Common myeloid progenitor, CD34-positive (primary cell): ENCODE measurements around the gene STARD13.

ENCODE experiments used
- CTCF ChIA-PET: fragments of 350-600 bp; sonication (Branson Sonifier 250); formaldehyde crosslinking; loops from one replicate; lab custom pipeline; 2021; ENCODE audit warnings: antibody characterized with exemption; lab: Charles Lee
- POLR2A ChIA-PET: fragments of 350-600 bp; sonication (Branson Sonifier 250); formaldehyde crosslinking; loops from one replicate; lab custom pipeline; 2021; ENCODE audit warnings: antibody characterized with exemption; lab: Charles Lee
- DNase-seq, 3 donors: peaks; one replicate each; pipeline versions ENCODE4 v3.0.0 to v3.0.0-alpha.2; 2013
- H3K27ac ChIP-seq, 2 experiments: 1 replicate in 1 of 2; 2 replicates in 1 of 2; pipeline ENCODE4 v1.7.0; 2013; ENCODE audit warnings: inconsistent platforms in 2 of 2, low read length in 2 of 2, mild to moderate bottlenecking in 2 of 2, low read depth in 1 of 2, moderate library complexity in 1 of 2; ENCODE audit not compliant: severe bottlenecking in 2 of 2, insufficient read depth in 1 of 2, poor library complexity in 1 of 2
- H3K27me3 ChIP-seq, 5 experiments: replicated peaks in 2 of 5; 1 replicate in 3 of 5; 2 replicates in 2 of 5; pipeline versions ENCODE4 v1.6.1 to v1.7.0; 2013; ENCODE audit warnings: low read length in 4 of 5, mild to moderate bottlenecking in 2 of 5, moderate library complexity in 2 of 5, inconsistent platforms in 1 of 5; ENCODE audit not compliant: insufficient read depth in 5 of 5, control insufficient read depth in 4 of 5
- H3K36me3 ChIP-seq, 4 experiments: 1 replicate in 2 of 4; 2 replicates in 2 of 4; pipeline versions ENCODE4 v1.6.1 to v1.7.0; 2013; ENCODE audit warnings: low read length in 3 of 4, control low read depth in 1 of 4, mild to moderate bottlenecking in 1 of 4; ENCODE audit not compliant: control insufficient read depth in 4 of 4, insufficient read depth in 4 of 4
- H3K4me1 ChIP-seq, 4 experiments: 1 replicate in 3 of 4; 2 replicates in 1 of 4; pipeline versions ENCODE4 v1.6.1 to v1.7.1; 2013; ENCODE audit warnings: low read length in 3 of 4, mild to moderate bottlenecking in 3 of 4, control low read depth in 1 of 4, inconsistent platforms in 1 of 4, moderate library complexity in 1 of 4; ENCODE audit not compliant: control insufficient read depth in 4 of 4, insufficient read depth in 4 of 4; ENCODE audit errors: control extremely low read depth in 1 of 4
- H3K4me3 ChIP-seq, 7 experiments: 1 replicate in 4 of 7; 2 replicates in 3 of 7; pipeline versions ENCODE4 v1.5.1 to v1.7.0; 2013; ENCODE audit warnings: mild to moderate bottlenecking in 7 of 7, low read length in 6 of 7, moderate library complexity in 6 of 7, inconsistent platforms in 2 of 7, low read depth in 2 of 7, control low read depth in 1 of 7; ENCODE audit not compliant: insufficient read depth in 4 of 7, control insufficient read depth in 1 of 7; ENCODE audit errors: extremely low read depth in 1 of 7
- H3K9me3 ChIP-seq, 5 experiments: 1 replicate in 4 of 5; 2 replicates in 1 of 5; pipeline versions ENCODE4 v1.6.1 to v1.7.1; 2013; ENCODE audit warnings: low read length in 4 of 5, mild to moderate bottlenecking in 2 of 5, inconsistent platforms in 1 of 5, low read depth in 1 of 5, moderate library complexity in 1 of 5; ENCODE audit not compliant: control insufficient read depth in 4 of 5, insufficient read depth in 2 of 5; ENCODE audit errors: control extremely low read depth in 1 of 5
- WGBS: methylation state at CpG from one replicate; pipeline ENCODE4 v1.1.5; 2013; ENCODE audit not compliant: insufficient coverage; 5-methylcytosine and 5-hydroxymethylcytosine counted together

The STARD13 gene

GRCh38 chr13:33201659-33202058 lies 83.9 kb downstream of the STARD13 start:
- no peaks in the 10 kb centered on the region for H3K9me3 ChIP-seq
- no peaks in the 10 kb centered on the region for H3K27me3 ChIP-seq
- H3K4me3 ChIP-seq = no peak overlapping the region
- no peak overlapping the region for H3K27ac ChIP-seq
- peaks cover 0 to 25% (median 8%) of the 10 kb centered on the region in 4 experiments for H3K4me1 ChIP-seq
- no peak for DNase-seq
- ChIA-PET POLR2A (no interaction called here), CTCF (no interaction called here)
- WGBS = 100% methylated on average over 1 of the region's 1 CpG
- no peaks in the 10 kb centered on the region for H3K36me3 ChIP-seq

GRCh38 chr13:33199289-33199850 lies 86.2 kb downstream of the STARD13 start:
- CTCF ChIA-PET = interaction anchor here (1.4 kb wide), 1 partner anchor 168 kb away, joined by 4 read pairs; no protein-coding TSS in a partner anchor
- no CpG with 5 or more reads among the region's 2 CpGs for WGBS

GRCh38 chr13:33197541-33197971 lies 88.0 kb downstream of the STARD13 start:
- Histone ChIP-seq H3K4me3 (no peak overlapping the region), H3K27ac (no peak overlapping the region), H3K36me3 (no peaks in the 10 kb centered on the region), H3K9me3 (no peaks in the 10 kb centered on the region), H3K4me1 (no peaks in the 10 kb centered on the region), H3K27me3 (no peaks in the 10 kb centered on the region)
- no peak for DNase-seq
- ChIA-PET CTCF (no interaction called here), POLR2A (no interaction called here)
- WGBS = 94% methylated on average over 7 of the region's 13 CpGs

More at GRCh38 chr13:33199289-33199850, 86.2 kb downstream of the STARD13 start:
- H3K9me3 ChIP-seq = no peaks in the 10 kb centered on the region
- peaks cover 0 to 6% (median 0%) of the 10 kb centered on the region in 4 experiments for H3K4me1 ChIP-seq
- no peaks in the 10 kb centered on the region for H3K27me3 ChIP-seq
- DNase-seq = no peak
- no peak overlapping the region for H3K27ac ChIP-seq
- POLR2A ChIA-PET = no interaction called here
- H3K4me3 ChIP-seq = no peak overlapping the region
- H3K36me3 ChIP-seq = no peaks in the 10 kb centered on the region

GRCh38 chr13:33196767-33197166 lies 88.8 kb downstream of the STARD13 start:
- DNase-seq = no peak
- ChIA-PET POLR2A (no interaction called here), CTCF (no interaction called here)
- H3K9me3 ChIP-seq = no peaks in the 10 kb centered on the region
- H3K27ac ChIP-seq = no peak overlapping the region
- 95% methylated on average over 2 of the region's 3 CpGs for WGBS
- no peaks in the 10 kb centered on the region for H3K27me3 ChIP-seq
- H3K36me3 ChIP-seq = no peaks in the 10 kb centered on the region
- H3K4me3 ChIP-seq = no peak overlapping the region
- H3K4me1 ChIP-seq = no peaks in the 10 kb centered on the region

- POLR2A ChIA-PET = no interaction called here
- no peaks in the 10 kb centered on the region for H3K4me1 ChIP-seq
- CTCF ChIA-PET = no interaction called here
- DNase-seq = no peak
- H3K4me3 ChIP-seq = no peak overlapping the region
- H3K27me3 ChIP-seq = no peaks in the 10 kb centered on the region
- no peaks in the 10 kb centered on the region for H3K9me3 ChIP-seq
- H3K36me3 ChIP-seq = no peaks in the 10 kb centered on the region
- H3K27ac ChIP-seq = no peak overlapping the region
- 100% methylated on average over 4 of the region's 13 CpGs for WGBS
Measured at GRCh38 chr13:33195693-33196464, 89.7 kb downstream of the STARD13 start.

GRCh38 chr13:33194820-33195692 lies 90.5 kb downstream of the STARD13 start:
- Histone ChIP-seq H3K9me3 (no peaks in the 10 kb centered on the region), H3K4me1 (no peaks in the 10 kb centered on the region), H3K36me3 (no peaks in the 10 kb centered on the region), H3K27me3 (no peaks in the 10 kb centered on the region), H3K4me3 (no peak overlapping the region), H3K27ac (no peak overlapping the region)
- POLR2A ChIA-PET = no interaction called here
- DNase-seq = peak in 1 of 3 donors; percentile 21
- 90% methylated on average over 8 of the region's 8 CpGs for WGBS
- CTCF ChIA-PET = interaction anchor here (1.3 kb wide), 1 partner anchor 11 kb away, joined by 4 read pairs; no protein-coding TSS in a partner anchor
